ENCODE measurements around the gene TUBGCP5.
A peak's percentile ranks its signal among the peaks of the same experiment; 100 is the strongest.

Gene TUBGCP5

DNA sequence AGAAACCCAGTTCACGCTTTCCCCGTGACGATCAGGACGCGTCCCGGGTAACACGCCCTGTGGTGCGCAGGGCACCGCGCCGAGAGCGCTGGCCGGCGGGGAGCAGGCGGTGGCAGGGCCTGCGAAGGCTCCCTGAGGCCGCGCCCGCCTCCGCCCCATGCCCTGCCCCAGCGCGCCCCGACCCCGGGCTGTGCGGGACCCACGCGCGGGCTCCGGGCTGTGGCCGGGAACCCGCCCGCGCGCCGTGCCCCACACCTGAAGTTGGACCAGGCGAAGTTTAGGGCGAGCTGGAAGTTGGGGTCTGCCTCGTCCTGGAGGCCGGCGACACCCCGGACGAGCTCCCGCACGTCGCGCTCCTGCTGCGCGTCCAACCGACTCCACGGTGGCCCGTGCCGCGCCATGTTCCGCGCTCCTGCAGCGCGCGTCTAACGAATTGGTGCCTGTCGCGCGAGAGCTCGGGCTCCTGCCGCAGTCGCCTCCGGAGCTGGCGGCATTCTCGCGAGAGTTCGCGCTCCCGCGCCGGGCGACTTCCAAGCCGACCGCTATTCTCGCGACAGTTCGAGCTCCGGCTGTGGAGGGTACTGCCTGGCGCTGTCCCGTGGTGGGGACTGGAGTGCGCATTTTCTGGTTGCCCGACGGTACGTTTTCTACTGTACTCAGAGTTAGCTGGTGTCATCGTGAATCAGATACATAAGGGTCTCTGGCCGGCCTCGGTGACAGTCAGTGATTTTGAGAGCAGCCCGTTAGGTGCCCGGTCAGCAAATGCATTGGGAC, at the start of gene TUBGCP5:
Gene TUBGCP5 (minus strand): TSS at position 427 of the 774 bp plus-strand sequence. CDS start 26 bp downstream, at position 401.
- H3K27ac ChIP-seq (ENCODE audit: extremely low read depth, low read depth, low read length): peak within 1 kb of the TSS; percentile 86; the same call in 1 of the 2 replicates
- POLR2A ChIA-PET: interaction anchor here (0.7 to 1.5 kb wide), 12 partner anchors 9 to 431 kb away, joined by 3 to 11 read pairs (median 3); no protein-coding TSS in a partner anchor
- no peaks in the 10 kb centered on the region for H3K9me3 ChIP-seq (ENCODE audit: control insufficient read depth, insufficient read depth, low read depth, low read length)
- H3K36me3 ChIP-seq (ENCODE audit: control insufficient read depth in 2 of 2, insufficient read depth in 1 of 2, low read length in 2 of 2): peaks cover 6 to 23% of the 10 kb centered on the region in 2 experiments; a peak in 2 of 3 replicates
- CTCF ChIA-PET: interaction anchor here (1.1 kb wide), 2 partner anchors 13 to 428 kb away, joined by 3 read pairs; no protein-coding TSS in a partner anchor
- H3K4me1 ChIP-seq (ENCODE audit: control insufficient read depth, insufficient read depth, low read length): no peaks in the 10 kb centered on the region
- H3K4me3 ChIP-seq (ENCODE audit: low read depth, low read length): peak within 1 kb of the TSS; percentile 89
- TF ChIP-seq, protein P1, sequence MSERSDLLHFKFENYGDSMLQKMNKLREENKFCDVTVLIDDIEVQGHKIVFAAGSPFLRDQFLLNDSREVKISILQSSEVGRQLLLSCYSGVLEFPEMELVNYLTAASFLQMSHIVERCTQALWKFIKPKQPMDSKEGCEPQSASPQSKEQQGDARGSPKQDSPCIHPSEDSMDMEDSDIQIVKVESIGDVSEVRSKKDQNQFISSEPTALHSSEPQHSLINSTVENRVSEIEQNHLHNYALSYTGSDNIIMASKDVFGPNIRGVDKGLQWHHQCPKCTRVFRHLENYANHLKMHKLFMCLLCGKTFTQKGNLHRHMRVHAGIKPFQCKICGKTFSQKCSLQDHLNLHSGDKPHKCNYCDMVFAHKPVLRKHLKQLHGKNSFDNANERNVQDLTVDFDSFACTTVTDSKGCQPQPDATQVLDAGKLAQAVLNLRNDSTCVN (tag by site-specific recombination; optimal IDR thresholded peaks at IDR 0.05): peak; percentile 96
- TF ChIP-seq ZXDB (tag by site-specific recombination; IDR thresholded peaks at IDR 0.05): peak; percentile 73; the same call in 1 of the 2 replicates
- peak; percentile 72; the same call in 1 of the 2 replicates for TF ChIP-seq KLF8 (tag by site-specific recombination; IDR thresholded peaks at IDR 0.05)
- peak; percentile 90; the same call in 1 of the 2 replicates for TF ChIP-seq ZNF561 (tag by site-specific recombination; IDR thresholded peaks at IDR 0.05; ENCODE audit: borderline replicate concordance)
- no peak for TF ChIP-seq KLF17 (tag by site-specific recombination; IDR thresholded peaks at IDR 0.05)
- TF ChIP-seq ZNF843 (tag by site-specific recombination; IDR thresholded peaks at IDR 0.05): 0 out of 2 replicates have a peak, but pooled peaks have one; percentile 10
- peak; percentile 87 for TF ChIP-seq OVOL3 (tag by site-specific recombination; IDR thresholded peaks at IDR 0.05)
- no peak for TF ChIP-seq ZNF654 (tag by site-specific recombination; IDR thresholded peaks at IDR 0.05; ENCODE audit: low read depth)
- 0 out of 2 replicates have a peak, but pooled peaks have one; percentile 52 for TF ChIP-seq ZNF394 (tag by site-specific recombination; IDR thresholded peaks at IDR 0.05; ENCODE audit: borderline replicate concordance)
- 0 out of 2 replicates have a peak, but pooled peaks have one; percentile 49 for TF ChIP-seq ZNF76 (tag by site-specific recombination; IDR thresholded peaks at IDR 0.05; ENCODE audit: borderline replicate concordance, low read depth)
- peak; percentile 55; the same call in 1 of the 2 replicates for TF ChIP-seq ZNF501 (tag by site-specific recombination; IDR thresholded peaks at IDR 0.05)
- no peak for TF ChIP-seq BCL11B (tag by site-specific recombination; IDR thresholded peaks at IDR 0.05; ENCODE audit: low read depth)
- TF ChIP-seq YY2 (tag by site-specific recombination; IDR thresholded peaks at IDR 0.05): peak; percentile 49; the same call in 1 of the 2 replicates
- peak; percentile 53; the same call in 1 of the 2 replicates for TF ChIP-seq CTCF (tag by site-specific recombination; IDR thresholded peaks at IDR 0.05)
- peak; percentile 58; the same call in 1 of the 2 replicates for TF ChIP-seq HIC1 (tag by site-specific recombination; IDR thresholded peaks at IDR 0.05)
- TF ChIP-seq ZSCAN23 (tag by site-specific recombination; IDR thresholded peaks at IDR 0.05): no peak
- no peak for TF ChIP-seq ZNF175 (tag by site-specific recombination; IDR thresholded peaks at IDR 0.05)
- peak; percentile 68 for TF ChIP-seq ZNF335 (tag by site-specific recombination; conservative IDR thresholded peaks at IDR 0.05)
- TF ChIP-seq, protein P2, sequence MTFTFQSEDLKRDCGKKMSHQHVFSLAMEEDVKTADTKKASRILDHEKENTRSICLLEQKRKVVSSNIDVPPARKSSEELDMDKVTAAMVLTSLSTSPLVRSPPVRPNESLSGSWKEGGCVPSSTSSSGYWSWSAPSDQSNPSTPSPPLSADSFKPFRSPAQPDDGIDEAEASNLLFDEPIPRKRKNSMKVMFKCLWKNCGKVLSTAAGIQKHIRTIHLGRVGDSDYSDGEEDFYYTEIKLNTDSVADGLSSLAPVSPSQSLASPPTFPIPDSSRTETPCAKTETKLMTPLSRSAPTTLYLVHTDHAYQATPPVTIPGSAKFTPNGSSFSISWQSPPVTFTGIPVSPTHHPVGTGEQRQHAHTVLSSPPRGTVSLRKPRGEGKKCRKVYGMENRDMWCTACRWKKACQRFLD (tag by site-specific recombination; IDR thresholded peaks at IDR 0.05): 0 out of 2 replicates have a peak, but pooled peaks have one; percentile 42
- no peak for TF ChIP-seq ZNF621 (tag by site-specific recombination; IDR thresholded peaks at IDR 0.05)
- 0 out of 2 replicates have a peak, but pooled peaks have one; percentile 12 for TF ChIP-seq ZNF596 (tag by site-specific recombination; IDR thresholded peaks at IDR 0.05)
- TF ChIP-seq GLIS1 (tag by site-specific recombination; IDR thresholded peaks at IDR 0.05): peak; percentile 35; the same call in 1 of the 2 replicates
- TF ChIP-seq, protein P3, sequence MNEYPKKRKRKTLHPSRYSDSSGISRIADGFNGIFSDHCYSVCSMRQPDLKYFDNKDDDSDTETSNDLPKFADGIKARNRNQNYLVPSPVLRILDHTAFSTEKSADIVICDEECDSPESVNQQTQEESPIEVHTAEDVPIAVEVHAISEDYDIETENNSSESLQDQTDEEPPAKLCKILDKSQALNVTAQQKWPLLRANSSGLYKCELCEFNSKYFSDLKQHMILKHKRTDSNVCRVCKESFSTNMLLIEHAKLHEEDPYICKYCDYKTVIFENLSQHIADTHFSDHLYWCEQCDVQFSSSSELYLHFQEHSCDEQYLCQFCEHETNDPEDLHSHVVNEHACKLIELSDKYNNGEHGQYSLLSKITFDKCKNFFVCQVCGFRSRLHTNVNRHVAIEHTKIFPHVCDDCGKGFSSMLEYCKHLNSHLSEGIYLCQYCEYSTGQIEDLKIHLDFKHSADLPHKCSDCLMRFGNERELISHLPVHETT (tag by site-specific recombination; IDR thresholded peaks at IDR 0.05): 0 out of 2 replicates have a peak, but pooled peaks have one; percentile 11
- TF ChIP-seq, protein P4, sequence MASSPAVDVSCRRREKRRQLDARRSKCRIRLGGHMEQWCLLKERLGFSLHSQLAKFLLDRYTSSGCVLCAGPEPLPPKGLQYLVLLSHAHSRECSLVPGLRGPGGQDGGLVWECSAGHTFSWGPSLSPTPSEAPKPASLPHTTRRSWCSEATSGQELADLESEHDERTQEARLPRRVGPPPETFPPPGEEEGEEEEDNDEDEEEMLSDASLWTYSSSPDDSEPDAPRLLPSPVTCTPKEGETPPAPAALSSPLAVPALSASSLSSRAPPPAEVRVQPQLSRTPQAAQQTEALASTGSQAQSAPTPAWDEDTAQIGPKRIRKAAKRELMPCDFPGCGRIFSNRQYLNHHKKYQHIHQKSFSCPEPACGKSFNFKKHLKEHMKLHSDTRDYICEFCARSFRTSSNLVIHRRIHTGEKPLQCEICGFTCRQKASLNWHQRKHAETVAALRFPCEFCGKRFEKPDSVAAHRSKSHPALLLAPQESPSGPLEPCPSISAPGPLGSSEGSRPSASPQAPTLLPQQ (tag by site-specific recombination; IDR thresholded peaks at IDR 0.05): peak; percentile 62; the same call in 1 of the 2 replicates
- peak; percentile 47; the same call in 1 of the 2 replicates for TF ChIP-seq ZNF600 (tag by site-specific recombination; IDR thresholded peaks at IDR 0.05)
- TF ChIP-seq ZBTB17 (tag by site-specific recombination; IDR thresholded peaks at IDR 0.05): peak; percentile 53
